A375 (cell line): ENCODE results near the gene UFSP1. TPM values are rescaled to one million over a fixed set of nuclear protein-coding genes. Genes with fewer than 3 reads are reported as not detected.

Experiments used
- small RNA-seq: library from RNA; depleted of rRNA; stranded (forward); fragments of <200 nt; gene quantifications from one replicate; pipeline ENCODE3, GENCODE V24; 2014
- total RNA-seq: library from RNA; depleted of rRNA; stranded (reverse); fragments of >200 nt; shearing (Covaris generic); gene quantifications from 2 replicates; pipeline ENCODE4 v1.2.3, GENCODE V29; 2014; rRNA removed

Gene UFSP1
- 12.3 and 16.0 TPM in 2 replicates for total RNA-seq

GRCh38 chr7:100888988-100889750, at the start of gene UFSP1:
TSS of gene UFSP1 (minus strand) at chr7:100889715. CDS start at chr7:100889271, 444 bp downstream.

GRCh38 chr7:100895701-100895955, 6.1 kb upstream of the UFSP1 start, which contains the start of gene ACHE:
TSS of gene ACHE (minus strand) at chr7:100895888. CDS start at chr7:100894232, 1,656 bp downstream.

GRCh38 chr7:100874577-100875355, 14.7 kb downstream of the UFSP1 start, which contains the start of gene SRRT:
TSS of gene SRRT (plus strand) at chr7:100875103. CDS start at chr7:100875591, 488 bp downstream.

GRCh38 chr7:100867040-100867775, 22.3 kb downstream of the UFSP1 start, which contains the start of gene TRIP6:
TSS of gene TRIP6 (plus strand) at chr7:100867387. CDS start at chr7:100867498, 111 bp downstream.

GRCh38 chr7:100852048-100852872, 37.3 kb downstream of the UFSP1 start, which contains the start of gene SLC12A9:
TSS of gene SLC12A9 (plus strand) at chr7:100852713. CDS start at chr7:100854198, 1,485 bp downstream.

Small RNA genes within 50 kb of the gene (small RNA-seq; reads per million reads assigned to genes)
- not detected for gene RN7SL549P
- not detected for gene RPS29P15

Other genes starting within 250 kb of the UFSP1 start
- 0.04 TPM in 1 of 2 replicates, not detected in the other for gene TFR2, start 248.2 kb downstream of the UFSP1 start, total RNA-seq
- not detected in 2 replicates for gene ACTL6B, start 233.3 kb downstream of the UFSP1 start, total RNA-seq
- gene GNB2, start 216.0 kb downstream of the UFSP1 start, total RNA-seq: 96.3 and 114 TPM in 2 replicates
- 25.1 and 25.2 TPM in 2 replicates for gene GIGYF1, start 195.5 kb downstream of the UFSP1 start, total RNA-seq
- 94.5 and 103 TPM in 2 replicates for gene POP7, start 183.6 kb downstream of the UFSP1 start, total RNA-seq
- not detected in 2 replicates for gene EPO, start 169.2 kb downstream of the UFSP1 start, total RNA-seq
- gene ZAN, start 156.1 kb downstream of the UFSP1 start, total RNA-seq: not detected in 2 replicates
- gene EPHB4, start 62.2 kb downstream of the UFSP1 start, total RNA-seq: 36.7 and 37.4 TPM in 2 replicates
- 10.4 and 12.2 TPM in 2 replicates for gene SLC12A9, start 37.0 kb downstream of the UFSP1 start, total RNA-seq
- 76.9 and 86.3 TPM in 2 replicates for gene TRIP6, start 22.3 kb downstream of the UFSP1 start, total RNA-seq
- gene SRRT, start 14.6 kb downstream of the UFSP1 start, total RNA-seq: 127 and 132 TPM in 2 replicates
- gene ACHE, start 6.2 kb upstream of the UFSP1 start, total RNA-seq: 0.29 TPM in 1 of 2 replicates, not detected in the other
- gene MUC3A, start 59.8 kb upstream of the UFSP1 start, total RNA-seq: not detected in 2 replicates
- gene MUC12, start 79.8 kb upstream of the UFSP1 start, total RNA-seq: not detected in 2 replicates
- gene MUC17, start 130.4 kb upstream of the UFSP1 start, total RNA-seq: not detected in 2 replicates
- gene TRIM56, start 195.8 kb upstream of the UFSP1 start, total RNA-seq: 11.0 and 13.3 TPM in 2 replicates
- 1.4 TPM in 2 replicates for gene SERPINE1, start 237.4 kb upstream of the UFSP1 start, total RNA-seq